Measurements from ENCODE around the gene RIC1.

- TF ChIP-seq REST (IDR thresholded peaks at IDR 0.05; ENCODE audit: insufficient read depth in 1 of 2, low read depth in 2 of 2, low read length in 2 of 2) (no peak), SIN3A (IDR thresholded peaks at IDR 0.05; ENCODE audit: borderline replicate concordance, insufficient read depth, low read length) (no peak), FOXP2 (optimal IDR thresholded peaks at IDR 0.05; ENCODE audit: borderline replicate concordance, extremely low read depth, extremely low read length, insufficient read depth) (no peak), TAF1 (IDR thresholded peaks at IDR 0.05; ENCODE audit: borderline replicate concordance, insufficient read depth, low read length) (no peak), POLR2AphosphoS5 (IDR thresholded peaks at IDR 0.05; ENCODE audit: low read depth, low read length) (no peak)
Observed at GRCh38 chr9:5813824-5814223, 184.9 kb downstream of the RIC1 start.

All from PFSK-1 (cell line).